AG10803 (cell line): ENCODE results near the gene NINJ2.

Experiments
- DNase-seq: peaks from one replicate; pipeline ENCODE4 v3.0.0; 2010; ENCODE audit warnings: low read depth
- H3K4me3 ChIP-seq: 2 replicates; pipeline ENCODE4 v1.5.1; 2011; ENCODE audit warnings: mild to moderate bottlenecking, low read length, control low read depth
- CTCF ChIP-seq: conservative IDR thresholded peaks from 2 replicates; pipeline ENCODE4 v1.5.1; 2011; ENCODE audit warnings: mild to moderate bottlenecking, low read length, control low read depth, inconsistent platforms

NINJ2 gene

GRCh38 chr12:612293-612692 is 51.0 kb downstream of the NINJ2 start:
- H3K4me3 ChIP-seq = no peak overlapping the region
- no peak for DNase-seq
- no peak for TF ChIP-seq CTCF

GRCh38 chr12:611721-612120 is 51.5 kb downstream of the NINJ2 start:
- no peak for DNase-seq
- no peak for TF ChIP-seq CTCF
- no peak overlapping the region for H3K4me3 ChIP-seq

- no peak for DNase-seq
- no peak for TF ChIP-seq CTCF
- H3K4me3 ChIP-seq = no peak overlapping the region
Observed at GRCh38 chr12:608921-609320, 54.3 kb downstream of the NINJ2 start.

GRCh38 chr12:608413-608812 is 54.8 kb downstream of the NINJ2 start:
- DNase-seq = no peak
- no peak for TF ChIP-seq CTCF
- H3K4me3 ChIP-seq = no peak overlapping the region

GRCh38 chr12:607541-608001 is 55.7 kb downstream of the NINJ2 start:
- TF ChIP-seq CTCF = no peak
- no peak for DNase-seq
- H3K4me3 ChIP-seq = no peak overlapping the region

GRCh38 chr12:604956-605355 is 58.3 kb downstream of the NINJ2 start:
- no peak overlapping the region for H3K4me3 ChIP-seq
- no peak for TF ChIP-seq CTCF
- DNase-seq = no peak

GRCh38 chr12:602700-603068 is 60.6 kb downstream of the NINJ2 start:
- no peak for TF ChIP-seq CTCF
- DNase-seq = no peak
- H3K4me3 ChIP-seq = no peak overlapping the region
